Activated CD4-positive, alpha-beta T cell treated with anti-CD3 and anti-CD28 coated beads for 24 hours (primary cell): ENCODE measurements around the gene CCSER1.
A peak's percentile ranks its signal among the peaks of the same experiment; 100 is the strongest.

Source experiments
- DNase-seq, 2 donors: peaks; one replicate each; pipeline ENCODE4 v3.0.0-alpha.2; 2020; ENCODE audit warnings: low read depth in 2 of 2

Gene CCSER1

DNA sequence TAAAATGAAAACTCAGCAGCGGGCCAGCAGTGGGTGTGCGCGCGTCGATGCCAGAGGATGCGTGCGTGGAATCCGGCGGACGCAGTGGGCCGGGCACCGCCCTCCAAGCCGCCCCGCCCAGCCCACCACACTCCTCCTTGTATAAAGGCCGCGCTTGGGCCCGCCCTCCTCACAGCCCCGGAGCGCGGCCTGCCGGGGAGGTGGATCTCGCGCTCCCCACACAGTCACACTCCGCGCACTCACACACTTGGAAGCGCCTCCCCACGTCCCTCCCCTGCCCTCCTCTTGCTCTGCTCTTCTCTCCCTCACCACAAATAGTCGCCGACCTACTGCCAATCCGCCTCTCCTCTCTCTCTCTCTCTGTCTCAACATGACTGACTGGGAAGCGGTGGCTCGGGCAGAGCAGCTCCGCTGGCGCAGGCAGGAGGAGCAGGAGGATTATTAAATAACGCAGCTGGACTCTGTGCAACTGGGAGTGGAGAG lies at the start of gene CCSER1:
TSS of gene CCSER1 (plus strand) at position 172 of the 483 bp plus-strand sequence.
- peak in 1 of 2 donors; percentile 25 for DNase-seq

DNA sequence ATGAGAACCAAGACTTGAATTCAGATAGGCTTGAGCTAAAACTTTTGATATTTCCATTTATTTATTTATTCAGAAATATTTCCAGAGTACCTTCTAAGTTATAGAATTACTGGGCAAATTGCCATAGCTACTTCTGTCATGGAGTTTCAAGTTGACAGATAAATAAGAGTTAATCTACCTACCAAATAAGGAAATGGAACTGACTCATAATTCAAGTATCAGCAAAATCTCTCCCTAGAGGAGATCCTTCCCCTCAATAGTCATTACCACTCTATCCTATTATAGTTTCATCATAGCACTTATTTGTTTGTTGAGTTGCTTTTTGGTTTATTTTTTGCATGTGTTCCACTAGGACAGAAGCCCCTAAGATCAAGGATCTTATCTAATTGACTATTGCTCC lies 48.8 kb upstream of the CCSER1 start:
- no peak for DNase-seq

DNA sequence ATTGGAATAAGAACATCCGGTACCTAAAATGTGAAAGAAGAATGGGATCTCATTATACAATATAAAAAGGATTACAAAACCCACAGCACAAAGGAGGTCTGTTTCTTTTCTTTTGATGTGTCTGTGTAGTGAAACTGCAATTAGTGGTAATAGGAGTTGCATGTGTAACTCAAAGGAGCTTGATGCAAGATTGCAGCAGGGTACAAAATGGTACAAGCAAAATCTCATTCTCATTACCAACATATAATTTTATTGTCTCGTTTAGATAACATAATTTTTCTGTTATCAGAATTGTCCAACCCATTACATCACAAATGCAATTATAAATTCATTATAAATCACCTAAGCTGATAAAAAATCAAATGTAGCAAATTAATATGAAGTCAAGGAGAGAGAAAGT lies 47.1 kb upstream of the CCSER1 start:
- DNase-seq = no peak

DNA sequence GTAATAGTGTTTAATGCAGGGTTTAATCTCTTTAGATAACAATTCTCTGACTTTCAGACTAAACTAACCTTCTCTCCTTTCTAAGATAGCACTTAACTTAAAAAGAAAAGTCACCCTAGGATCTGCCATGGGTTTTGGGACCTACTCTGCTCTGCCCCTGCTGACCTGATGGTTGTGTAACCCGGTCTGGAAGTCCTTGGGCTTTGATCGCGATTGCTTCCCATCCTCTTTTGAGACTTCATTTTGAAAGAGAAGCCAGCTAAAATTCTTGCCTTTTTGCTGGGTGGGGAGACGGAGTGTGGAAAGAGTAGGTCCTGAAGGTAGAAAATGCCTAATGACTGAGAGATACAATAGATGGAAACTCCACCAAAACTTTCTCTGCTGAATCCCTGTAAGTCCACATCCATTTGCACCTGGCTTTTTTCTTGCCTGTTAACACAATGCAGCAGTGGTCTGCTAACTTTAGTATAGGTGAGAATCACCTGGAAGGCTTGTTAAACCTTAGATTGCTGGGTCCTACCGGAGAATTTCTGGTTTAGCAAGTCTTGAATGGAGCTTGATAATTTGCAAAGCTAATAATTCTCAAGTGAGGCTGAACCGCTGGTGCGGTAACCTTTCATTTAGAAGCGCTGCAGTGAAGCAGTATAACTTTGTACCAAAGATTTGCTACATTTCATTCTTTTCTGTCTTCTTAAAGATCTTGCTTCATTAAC lies 45.6 kb upstream of the CCSER1 start:
- DNase-seq = no peak

DNA sequence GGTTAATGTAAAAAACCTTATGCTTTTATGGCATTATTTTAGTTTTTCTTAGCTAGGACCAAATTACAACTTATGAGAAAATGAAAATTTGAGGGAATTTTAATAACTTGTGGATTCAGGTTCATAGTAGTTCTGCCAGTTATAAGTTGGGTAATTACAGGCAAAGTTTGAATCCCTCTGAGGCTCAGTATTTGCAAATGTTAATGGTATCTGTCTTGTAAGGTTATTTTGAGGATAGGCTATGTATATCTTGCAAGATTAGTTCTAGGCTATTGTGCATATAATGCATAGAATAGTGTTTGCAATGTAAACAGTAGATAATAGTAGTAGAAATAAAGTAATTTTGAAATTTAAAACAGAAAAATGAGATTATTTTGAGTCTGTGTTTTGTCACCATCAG lies 44.7 kb upstream of the CCSER1 start:
- DNase-seq = no peak

DNA sequence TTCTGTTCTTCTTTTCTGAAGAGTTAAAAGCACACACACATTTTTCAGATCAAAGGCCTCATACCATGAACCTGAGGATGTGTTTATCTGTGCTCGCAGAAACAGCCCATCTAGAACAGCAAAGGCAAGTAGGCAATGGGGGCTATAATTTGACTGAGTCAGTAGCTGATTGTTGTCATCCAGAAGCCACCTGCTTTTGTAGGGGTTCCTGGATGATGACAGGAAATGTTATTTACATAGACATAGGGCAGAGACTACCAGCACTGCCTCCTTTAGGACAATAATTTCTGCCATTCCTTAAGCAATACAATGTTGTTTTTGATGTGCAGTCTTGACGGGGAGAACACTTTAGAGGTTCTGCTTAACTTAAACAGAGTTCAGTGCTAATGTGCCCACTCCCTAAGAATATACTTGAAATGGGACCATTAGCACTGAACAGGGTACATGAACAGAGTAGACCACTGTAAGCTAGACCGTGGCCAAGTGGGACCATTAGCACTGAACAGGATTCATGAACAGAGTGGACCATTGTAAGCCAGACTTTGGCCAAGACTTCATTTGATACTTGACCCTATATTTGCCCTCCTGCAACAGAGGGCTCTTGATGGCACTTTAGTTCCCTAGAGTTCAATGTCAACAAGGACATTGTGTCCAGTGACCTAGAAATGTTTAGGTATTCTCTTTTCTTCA lies 42.8 kb upstream of the CCSER1 start:
- no peak for DNase-seq

DNA sequence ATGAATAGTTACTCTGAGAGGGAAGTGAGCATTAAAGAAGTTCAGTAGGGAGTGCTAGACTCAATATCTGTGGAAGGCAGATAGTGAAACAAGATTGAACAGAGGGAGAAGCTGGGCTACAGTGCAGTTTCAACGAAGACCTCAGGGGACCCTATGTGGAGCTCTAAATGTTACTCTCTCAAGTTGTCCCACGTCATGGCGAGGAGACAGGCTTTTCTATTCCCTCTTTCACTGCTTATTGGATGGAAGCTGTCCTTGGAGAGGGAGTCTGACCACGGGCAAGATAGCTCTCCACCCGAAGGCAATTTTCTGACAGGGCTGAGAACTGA lies 42.3 kb upstream of the CCSER1 start:
- no peak for DNase-seq

DNA sequence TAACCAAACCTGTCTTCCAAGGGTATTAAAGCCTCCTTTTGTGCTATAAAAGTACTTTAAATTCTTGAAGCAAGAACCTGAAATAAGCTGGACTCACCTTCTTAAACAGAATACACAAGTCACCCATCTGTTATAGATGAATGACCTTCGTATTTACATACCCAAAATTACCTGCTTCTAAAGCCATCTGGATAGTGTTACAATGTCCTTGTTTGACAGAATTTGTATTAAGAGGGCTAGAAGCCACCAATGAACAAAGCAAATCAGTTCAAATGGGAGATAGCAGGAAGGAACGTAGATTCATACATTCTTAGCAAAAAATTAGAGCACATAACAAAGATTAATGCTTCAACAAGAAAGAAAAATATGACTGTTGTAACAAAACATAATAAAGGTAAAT lies 33.7 kb upstream of the CCSER1 start:
- no peak for DNase-seq

DNA sequence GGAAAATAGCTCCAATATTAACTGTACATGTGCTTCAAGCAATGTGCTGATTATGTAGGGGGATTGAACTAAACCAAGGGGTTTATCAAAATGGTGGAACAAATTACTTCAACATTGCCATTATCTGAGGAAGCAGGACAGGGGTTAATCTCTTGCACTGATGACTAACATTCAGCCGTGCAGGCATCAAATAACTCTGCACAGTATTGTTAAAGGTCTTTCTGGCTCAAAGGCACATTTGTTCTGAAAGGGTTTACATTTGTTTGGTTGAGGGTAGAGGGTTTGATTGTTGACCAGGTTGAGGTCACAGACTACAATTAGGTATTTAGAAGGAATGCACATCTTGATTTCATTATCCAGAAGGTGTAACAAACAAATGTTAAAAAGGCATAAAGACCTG lies 32.2 kb upstream of the CCSER1 start:
- no peak for DNase-seq

DNA sequence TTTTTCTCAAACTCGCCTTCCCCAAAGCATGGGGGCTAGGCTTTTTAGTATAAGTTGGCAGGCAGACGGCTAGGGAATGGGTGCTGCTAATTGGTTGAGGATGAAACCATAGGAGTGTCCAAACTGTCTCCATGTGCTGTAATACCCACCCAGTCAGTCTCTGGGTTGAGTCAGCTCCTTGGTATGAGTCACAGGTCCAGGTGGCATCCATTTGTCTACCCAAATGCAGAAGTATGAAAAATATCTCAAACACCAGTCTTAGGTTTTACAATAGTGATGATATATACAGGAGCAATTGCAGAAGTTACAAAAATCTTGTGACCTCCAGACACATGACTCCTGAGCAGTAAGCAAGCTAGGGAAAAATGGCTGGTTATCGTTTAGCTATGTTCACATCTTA lies 27.4 kb upstream of the CCSER1 start:
- DNase-seq = no peak

DNA sequence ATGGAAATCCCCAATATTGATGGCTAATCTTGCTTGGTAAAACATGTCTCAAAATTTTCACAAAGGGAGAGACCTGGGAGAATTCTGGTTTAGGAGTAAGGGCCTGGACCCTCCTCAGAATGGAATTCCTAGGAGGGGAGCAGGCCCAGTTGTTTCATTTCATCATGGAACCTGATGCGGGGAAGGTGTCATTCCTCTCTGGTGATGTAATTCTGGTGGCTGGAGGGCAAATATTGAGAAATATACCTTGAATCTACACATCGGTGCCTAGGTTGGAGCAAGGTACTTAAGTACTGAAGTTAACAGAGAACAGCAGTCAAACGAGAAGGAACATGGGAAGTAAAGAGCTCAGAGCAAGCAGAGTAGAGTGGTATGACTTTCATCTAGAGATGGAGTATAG lies 23.2 kb upstream of the CCSER1 start:
- DNase-seq = no peak

DNA sequence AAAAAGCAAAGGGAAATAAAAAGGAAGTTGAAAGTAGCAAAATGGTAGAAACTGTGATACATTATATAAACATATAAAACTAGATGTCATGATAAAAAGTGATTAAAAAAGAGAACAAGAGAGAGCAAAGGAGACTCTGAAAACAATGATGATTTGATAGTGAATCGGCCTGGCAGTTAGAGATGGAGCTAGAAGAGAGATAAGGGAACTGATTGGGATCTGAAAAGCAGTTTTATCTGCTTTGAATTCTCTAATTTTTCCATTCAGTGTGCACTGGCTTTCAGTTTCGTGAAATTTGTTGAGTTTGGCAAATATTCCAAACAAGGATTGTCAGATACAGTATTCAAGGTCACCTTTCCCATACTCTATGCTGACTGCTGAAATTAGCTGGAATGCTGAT lies 21.9 kb upstream of the CCSER1 start:
- DNase-seq = no peak

DNA sequence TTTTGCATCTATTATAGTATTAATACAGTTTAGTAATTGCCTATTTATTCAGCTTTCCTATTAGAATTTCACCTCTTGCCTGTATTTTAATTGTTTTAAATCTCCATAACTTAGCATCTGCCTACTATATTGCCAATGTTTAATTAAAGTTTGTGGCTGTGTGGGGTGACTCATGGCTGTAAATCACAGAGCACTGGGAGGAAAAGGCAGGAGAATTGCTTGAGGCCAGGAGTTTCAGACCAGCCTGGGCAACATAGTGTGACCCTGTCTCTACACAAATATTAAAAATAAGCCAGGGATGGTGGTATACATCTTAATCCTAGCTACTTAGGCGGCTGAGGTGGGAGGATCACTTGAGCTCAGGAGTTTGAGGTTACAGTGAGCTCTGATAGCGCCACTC lies 14.5 kb upstream of the CCSER1 start:
- DNase-seq = no peak

DNA sequence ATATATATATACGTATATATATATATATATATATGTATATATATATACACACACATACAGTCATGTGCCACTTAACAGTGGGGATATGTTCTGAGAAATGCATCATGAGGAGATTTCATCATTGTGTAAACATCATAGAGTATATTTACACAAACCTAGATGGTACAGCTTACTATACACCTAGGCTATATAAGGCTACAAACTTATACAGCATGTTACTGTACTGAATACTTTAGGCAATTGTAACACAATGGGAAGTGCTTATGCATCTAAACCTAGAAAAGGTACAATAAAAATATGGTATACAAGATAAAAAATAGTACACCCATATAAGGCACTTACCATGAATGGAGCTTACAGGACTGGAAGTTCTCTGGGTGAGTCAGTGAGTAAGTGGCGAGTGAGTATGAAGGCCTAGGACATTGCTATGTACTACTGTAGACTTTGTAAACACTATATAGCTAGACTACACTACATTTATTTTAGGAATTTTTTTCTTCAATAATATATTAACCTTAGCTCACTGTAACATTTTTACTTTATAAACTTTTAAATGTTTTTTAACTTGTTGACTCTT lies 13.2 kb upstream of the CCSER1 start:
- DNase-seq = no peak

DNA sequence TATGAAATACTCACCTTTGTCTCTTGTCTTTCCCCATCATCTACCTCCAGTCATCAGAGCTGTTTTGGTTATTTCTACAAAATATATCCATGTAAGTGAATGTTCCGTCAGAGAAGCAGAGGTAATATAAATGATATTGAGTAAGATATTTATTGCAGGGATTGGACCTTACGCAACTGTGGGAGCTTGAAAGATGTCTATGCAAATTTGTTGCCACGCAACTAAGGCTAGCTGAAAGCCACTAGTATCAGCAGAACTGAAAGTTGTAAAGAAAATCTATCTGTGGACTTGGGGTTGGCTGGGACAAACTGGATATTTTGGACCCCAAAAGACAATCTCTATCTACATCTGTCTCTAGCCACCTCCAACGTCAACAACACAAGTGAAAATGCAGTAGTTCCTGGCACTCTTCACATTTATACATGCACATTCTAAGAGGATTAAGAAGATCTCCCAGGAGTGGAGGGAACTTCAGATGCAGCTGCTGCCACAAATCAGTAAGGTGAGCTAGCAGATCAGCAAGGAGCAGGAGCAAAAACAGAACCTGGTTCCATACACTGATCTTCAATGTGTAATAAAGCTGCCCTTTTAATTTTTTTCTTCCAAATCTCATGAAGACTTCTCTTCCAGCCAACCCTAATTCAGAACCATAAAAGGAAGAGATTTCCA lies 8.5 kb upstream of the CCSER1 start:
- DNase-seq = no peak

DNA sequence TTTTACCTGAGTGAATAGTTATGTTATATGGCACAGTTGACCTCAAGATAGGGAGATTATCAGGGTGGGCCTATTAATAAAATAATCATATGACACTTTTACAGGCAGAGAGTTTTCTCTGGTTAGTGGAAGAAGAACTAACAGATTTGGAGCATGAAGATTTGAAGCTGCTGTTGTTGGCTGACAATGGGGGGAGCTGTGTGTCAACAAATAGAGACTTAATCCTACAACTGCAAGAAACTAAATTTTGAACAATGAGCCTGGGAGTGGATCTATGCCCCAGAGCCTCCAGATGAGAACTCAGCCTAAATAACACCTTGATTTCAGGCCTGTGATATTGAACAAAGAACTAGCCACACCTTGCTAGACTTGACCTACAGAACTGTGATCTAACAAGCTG lies 7.2 kb upstream of the CCSER1 start:
- DNase-seq = no peak

DNA sequence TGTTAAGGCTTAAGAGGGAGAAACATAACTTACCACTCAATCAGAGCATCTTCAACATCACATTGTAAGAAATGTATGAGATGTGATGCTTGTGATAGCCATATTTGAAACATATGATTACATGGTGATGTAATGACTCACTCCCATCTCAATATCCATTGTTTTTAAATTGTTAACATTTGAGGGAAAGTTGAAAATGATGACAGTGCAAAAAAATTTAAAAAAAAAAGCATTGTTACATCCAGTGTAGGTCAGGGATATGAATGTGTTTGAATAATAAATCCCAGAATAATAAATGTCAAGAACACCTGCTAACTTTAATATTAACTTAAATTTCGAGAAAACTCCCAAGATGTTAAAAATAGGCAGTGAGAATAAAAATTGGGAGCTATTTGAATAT lies 6.4 kb upstream of the CCSER1 start:
- no peak for DNase-seq

DNA sequence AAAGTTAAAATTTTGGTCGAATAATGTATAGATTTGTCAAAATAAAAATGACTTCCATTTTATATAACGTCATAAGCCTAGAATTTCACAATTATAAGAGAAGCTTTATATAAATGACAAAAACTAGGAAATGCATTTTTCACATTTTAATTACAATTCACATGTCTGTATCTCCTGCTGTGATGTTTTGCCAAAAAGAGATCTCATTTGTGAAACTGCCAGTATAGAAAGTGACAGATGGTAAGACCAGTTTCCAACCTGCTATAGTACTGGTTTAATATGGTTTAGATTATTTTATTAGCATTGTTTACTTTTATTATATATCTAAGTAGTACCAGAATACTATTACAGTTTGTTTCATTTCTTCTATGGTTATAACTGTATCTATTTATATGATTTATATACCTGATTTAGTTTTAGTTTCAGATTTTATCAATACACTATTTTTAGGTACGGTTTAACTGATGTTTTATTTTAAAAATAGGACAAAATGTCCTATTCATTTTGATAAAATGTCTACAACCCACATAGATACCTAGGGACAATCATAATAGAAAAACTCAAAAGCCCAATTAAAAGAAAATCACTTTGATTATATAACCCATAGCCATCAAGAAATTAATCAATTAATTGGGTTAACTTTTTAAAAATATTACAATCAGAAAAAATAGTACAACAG lies 5.4 kb upstream of the CCSER1 start:
- no peak for DNase-seq

DNA sequence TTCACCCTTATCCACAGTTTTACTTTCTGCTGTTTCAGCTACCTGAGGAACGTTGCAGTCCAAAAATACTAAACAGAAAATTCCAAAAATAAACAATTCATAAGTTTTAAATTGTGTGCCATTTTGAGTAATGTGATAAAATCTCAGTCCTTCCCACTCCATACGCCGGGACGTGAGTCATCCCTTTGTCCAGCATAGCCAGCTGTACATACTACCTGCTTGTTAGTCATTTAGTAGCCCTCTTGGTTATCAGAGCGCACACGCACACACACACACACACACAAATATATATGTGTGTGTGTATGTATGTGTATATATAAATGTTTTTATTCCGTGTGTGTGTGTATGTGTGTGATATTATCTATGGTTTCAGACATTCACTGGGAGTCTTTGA lies 4.8 kb upstream of the CCSER1 start:
- DNase-seq = no peak

DNA sequence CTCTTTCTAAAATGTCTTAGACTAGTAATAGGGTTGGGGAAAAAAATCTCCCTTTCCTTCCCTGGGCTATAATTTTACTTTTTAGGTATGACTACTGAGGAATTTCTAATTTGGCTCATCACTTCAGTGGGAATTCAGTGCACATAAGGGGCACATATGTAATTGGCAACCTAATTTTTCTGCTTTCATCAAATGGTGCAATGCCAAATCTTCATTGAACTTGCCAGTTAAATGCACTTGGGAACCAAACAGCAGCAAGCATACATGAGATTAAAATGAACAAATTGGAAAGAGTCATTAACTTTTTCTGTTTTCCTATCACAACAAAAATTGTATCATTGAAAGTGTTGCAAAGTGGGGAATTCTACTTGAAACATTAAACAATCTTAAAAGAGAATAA lies 2.9 kb upstream of the CCSER1 start:
- no peak for DNase-seq

DNA sequence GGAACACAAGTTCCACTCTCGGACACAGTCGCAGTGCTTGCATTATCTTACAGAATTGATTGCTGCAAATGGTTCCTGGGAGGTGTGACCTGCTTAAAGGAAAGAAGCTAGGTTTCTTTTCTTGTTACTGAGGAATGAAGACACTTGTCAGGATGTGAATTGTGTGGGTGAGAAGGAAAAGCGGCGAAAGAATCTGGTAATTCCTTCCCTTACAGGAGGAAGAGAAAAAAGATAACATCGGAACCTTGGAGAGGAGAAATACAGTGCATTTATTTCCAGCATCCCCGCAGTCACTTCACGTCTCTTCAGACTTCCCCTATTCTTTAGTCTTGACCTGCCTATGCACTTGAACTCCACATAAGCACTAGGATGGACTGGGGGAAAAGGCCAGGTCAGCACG lies 389 bp upstream of the CCSER1 start:
- DNase-seq = no peak

DNA sequence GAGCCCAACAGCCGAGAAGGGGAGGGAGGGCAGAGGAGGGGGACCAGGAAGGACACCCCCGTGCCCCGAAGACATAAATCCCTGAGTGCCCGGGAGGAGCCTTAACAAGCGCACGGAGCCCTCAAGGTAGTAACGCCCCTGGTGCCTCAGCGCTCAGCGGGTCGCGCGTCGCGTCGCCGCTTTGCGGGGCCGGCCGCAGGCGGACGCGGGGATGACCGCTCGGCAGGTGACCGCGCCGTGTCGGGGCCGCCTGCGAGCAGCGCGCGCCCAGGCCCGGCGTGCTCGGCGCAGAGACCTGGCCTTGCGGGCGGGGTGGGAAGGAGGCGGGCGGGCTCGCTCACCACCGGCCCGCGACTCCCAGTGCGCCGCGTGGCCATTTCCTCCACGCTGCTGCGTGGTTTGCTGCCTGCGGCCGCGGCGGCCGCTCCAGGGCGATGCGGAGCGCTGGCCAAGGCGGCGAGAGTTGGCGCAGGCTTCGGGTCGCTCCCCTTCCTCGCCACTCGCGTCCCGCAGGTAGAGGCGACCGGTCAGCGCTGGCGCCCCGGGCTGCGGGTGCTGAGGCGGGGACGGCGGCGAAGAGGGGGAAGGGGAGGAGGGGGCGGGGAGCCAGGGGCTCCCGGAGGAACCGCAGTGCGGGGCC lies 632 bp downstream of the CCSER1 start:
- DNase-seq = no peak
